Measurements from ENCODE around the gene NPLOC4.

NPLOC4 gene

DNA sequence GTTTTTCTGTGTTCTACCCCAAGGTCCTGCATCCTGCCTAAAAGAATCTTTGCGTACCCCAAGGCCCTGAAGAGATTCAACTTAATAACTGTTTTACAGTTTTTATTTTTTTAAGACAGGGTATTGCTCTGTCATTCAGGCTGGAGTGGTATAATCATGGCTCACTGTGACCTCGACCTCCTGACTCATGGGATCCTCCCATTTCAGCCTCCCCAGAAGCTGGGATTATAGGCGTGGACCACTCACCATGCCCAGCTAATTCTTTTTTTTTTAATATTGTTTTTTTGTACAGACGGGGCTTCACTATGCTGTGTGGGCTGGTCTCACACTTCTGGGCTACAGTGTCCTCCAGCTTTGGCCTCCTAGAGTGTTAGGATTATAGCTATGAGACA, 75.4 kb downstream of the NPLOC4 start:
- no peak for DNase-seq

DNA sequence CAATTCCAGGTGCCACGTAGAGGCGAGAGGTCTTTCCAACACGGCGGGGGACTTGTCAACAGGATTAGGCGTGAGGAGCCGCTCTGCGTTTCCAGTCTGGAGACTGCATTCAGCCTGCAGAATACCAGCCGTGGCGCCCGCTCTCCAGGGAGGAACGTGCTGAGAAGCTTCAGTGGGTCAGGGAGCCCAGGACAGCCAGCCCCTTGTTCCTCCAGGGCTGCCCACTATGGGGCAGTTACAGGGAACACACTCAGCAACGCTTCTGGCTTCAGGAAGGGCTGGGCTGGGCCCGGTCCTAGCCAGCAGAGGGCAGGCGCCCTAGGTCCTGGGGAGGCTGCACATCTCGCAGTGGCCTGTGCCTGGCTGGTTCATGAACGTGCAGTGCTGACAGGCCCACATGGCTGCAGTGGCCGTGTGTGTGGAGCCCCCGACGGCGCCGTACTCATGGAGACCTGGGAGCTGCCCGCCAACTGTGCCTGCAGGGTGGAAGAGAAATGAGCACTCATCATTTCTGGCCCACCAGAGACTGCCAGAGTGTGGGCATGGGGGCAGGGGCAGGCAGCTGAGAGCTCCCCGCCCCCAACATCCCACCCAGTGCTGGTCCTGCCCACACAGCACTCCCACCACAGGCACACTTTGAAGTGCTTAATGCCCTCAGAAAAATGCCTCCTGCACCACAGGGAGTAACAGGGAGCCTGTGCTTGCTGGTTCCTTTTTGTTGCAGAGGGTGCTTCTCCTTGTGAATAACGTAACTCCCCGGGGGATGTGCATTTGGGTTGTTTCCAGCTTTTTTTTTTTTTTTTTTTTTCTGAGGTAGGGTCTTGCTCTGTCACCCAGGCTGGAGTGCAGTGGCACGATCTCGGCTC, 77.7 kb downstream of the NPLOC4 start:
- DNase-seq, result no peak

DNA sequence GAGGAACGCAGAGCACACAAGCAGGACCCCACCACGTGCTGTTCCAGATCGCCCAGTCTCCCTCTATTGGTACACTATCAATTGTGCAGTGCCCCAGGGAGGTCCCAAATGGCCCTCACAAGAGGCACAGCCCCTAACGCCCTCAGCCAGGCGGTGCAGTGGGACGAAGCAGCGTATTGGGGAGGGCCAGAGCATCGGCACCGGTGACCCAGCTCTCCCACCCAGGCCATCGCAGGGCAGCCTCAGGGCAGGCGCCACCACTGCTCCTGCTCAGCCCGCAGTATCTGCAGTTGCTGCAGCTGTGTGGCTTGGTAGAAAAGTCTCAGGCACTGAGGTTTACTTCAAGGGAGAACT, 78.8 kb downstream of the NPLOC4 start:
- DNase-seq, result no peak

DNA sequence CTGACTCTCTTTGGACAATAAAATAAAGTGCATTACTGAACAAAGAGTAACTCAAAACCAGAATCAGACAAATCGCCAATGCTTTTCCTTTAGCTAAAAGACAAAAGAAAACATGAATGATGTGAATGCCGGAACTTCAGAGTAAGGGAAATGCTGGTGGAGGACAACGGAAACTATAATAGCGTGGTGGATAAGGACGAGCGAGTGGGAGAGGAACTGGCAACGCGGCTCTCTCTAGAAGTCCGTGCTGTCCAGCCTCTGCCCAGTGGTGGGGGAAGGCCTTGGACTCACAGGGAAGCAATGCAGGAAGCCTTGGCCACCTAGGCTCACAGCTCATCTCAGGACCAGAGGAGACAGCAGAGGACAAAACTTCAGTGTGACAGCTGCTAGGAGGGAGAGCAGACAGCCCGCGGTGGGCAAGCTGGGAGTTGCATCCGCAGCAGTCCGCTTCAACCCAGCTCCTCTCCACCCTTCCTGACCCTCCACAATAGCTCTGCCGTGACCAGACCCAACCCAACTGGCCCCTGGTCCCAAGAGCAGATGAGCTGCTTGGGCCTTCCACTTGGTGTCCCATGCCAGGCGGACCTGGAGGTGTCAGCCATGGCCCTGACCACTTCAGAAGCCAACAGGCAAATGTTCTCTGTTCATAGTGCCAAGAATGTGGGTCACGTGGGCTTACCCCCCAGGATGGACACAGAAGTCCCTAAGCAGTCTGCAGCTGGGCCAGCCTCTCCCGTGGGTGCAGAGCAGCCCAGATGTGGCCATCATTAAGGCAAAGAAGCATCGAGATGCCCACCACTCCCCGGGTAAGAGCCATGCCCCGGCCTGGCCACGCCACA, 79.4 kb downstream of the NPLOC4 start:
- no peak for DNase-seq

- no peak for DNase-seq
Observed at GRCh38 chr17:81556863-81557262, 80.0 kb downstream of the NPLOC4 start.

- no peak for DNase-seq
Observed at GRCh38 chr17:81556175-81556691, 80.7 kb downstream of the NPLOC4 start.

DNA sequence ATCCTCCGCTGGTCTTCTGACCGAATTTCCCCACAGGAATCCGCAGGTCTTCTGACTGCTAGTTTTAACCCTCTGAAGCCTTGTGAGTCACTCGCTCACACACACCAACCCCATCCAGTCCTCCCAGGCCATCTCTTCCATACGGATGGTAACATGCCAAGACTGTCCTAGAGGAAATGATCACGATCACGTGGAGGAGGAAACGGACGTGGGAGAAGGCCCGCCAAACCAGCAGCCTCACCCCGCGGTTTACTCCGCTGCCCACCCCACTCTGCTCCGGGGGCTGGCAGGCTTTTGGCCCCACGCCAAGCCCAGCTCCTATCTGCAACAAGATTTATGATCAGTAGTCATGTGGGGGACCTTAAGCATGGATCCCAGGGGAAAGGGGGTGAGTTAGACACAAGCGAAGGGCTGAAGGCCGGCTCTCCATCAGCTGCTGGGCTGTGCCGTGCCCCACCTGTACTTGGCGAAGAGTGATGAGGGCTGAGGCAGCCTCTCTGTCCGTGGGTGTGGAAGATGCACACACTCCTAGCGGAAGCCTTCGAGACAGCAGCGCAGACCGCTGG, 83.2 kb downstream of the NPLOC4 start:
- no peak for DNase-seq

GRCh38 chr17:81553018-81553615, 83.8 kb downstream of the NPLOC4 start:
- peak; percentile 73 for DNase-seq

- DNase-seq, result peak; percentile 79
Observed at GRCh38 chr17:81552244-81553017, 84.5 kb downstream of the NPLOC4 start, which contains the start of gene FAAP100. TSS of gene FAAP100 (minus strand) at chr17:81552353. CDS start at chr17:81552330, 23 bp downstream.

DNA sequence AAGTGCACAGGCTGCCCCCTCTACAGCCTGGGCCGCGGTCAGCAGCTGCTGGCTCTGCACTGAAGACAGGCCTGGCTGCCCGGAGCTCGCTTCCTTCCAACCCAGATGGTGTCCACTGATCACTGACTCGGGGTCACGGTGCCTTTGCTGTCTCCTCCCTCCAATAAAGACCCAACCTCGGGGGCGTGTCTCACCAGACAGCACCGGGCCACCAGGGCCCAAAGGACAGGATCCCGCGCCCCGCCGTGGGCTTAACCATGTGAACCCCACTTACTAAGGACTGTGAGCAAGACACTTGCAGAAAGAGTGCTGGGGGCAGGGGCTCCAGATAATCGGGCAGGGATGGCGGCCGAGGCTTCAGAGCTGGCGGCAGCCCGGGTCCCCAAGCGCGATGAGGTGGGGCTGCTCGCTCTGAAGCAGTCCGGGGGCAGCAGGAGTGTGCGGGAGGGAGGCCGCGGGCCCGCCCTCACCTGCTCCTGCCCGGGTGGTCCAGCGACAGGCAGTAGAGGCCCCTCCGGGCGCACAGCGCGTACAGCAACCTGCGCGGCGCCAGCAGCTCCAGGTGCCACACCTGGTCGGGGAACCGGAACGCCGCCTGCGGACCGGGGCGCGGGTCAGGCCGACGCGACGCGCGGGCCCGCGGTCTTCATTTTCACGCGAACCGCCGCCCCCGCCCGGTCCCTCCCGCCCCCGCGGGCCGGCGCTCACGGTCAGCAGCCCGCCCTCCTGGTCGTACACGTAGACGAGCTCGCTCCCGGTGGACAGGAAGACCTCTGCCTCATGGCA, 85.3 kb downstream of the NPLOC4 start:
- DNase-seq, result no peak

DNA sequence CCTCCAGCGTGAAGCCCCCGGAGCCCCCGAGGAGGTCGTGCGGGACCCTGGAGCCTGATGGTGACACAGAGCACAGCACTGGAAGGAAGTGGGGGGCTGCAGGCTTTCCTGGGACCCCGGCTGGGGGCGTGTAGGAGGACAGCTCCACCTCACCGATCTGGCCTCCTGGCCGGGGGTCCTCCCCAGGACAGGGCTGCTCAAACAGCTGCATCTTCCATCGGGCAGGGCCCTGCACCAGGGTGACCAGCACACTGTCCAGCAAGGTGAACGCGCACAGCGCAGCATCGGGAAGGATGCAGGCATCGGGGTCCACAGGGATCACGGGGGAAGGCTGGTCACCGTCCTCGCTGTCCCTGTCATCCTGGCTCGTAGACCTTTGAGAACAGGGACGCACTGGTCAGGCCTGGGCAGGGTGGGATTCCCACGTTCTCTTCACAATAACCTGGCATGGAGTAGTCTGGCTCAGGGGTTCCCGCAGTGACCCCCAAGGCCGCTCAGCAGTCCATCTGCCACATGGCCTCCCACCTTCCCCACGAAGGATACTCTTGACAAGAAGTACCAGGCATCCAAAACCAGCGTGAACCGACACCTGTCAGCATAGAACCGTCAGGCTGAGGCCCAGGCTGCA, 86.0 kb downstream of the NPLOC4 start:
- no peak for DNase-seq

- DNase-seq, result no peak
Observed at GRCh38 chr17:81550285-81550684, 86.6 kb downstream of the NPLOC4 start.

GRCh38 chr17:81549826-81550225, 87.1 kb downstream of the NPLOC4 start:
- no peak for DNase-seq

GRCh38 chr17:81549031-81549557, 87.8 kb downstream of the NPLOC4 start:
- DNase-seq, result no peak

GRCh38 chr17:81547614-81547982, 89.3 kb downstream of the NPLOC4 start:
- no peak for DNase-seq

DNA sequence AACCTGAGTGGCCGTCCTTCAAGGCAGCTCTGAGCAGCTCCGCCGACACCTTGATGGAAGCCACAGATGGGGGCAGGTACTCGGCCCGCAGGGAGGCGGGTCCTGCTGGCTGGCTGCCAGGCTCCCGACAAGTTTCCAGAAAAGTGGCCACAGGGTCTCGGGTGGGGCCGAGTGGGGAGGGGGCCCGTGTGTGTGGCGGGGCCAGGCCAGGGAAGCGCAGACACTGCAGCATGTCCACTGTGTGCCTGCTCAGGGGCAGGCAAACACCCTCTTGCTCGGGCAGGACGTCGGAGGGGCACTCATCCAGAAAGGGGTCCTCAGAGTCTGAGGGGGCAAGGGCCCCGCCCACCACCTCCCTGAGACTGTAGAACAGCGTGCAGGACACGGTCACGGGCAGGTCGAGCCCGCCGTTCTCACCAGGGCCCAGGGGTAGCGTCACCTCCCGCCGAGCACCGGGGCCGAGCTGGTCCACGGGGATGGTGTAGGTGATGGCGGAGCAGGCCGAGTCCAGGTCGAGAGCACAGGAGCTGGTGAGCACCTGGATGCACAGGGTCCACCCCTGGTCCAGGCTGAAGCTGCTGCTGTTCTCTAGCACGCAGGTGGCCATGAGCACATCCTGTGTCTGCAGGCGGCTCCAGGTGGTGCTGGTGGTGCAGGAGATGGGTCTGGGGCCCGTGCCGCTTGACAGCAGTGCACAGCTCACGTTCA, 89.9 kb downstream of the NPLOC4 start:
- no peak for DNase-seq

DNA sequence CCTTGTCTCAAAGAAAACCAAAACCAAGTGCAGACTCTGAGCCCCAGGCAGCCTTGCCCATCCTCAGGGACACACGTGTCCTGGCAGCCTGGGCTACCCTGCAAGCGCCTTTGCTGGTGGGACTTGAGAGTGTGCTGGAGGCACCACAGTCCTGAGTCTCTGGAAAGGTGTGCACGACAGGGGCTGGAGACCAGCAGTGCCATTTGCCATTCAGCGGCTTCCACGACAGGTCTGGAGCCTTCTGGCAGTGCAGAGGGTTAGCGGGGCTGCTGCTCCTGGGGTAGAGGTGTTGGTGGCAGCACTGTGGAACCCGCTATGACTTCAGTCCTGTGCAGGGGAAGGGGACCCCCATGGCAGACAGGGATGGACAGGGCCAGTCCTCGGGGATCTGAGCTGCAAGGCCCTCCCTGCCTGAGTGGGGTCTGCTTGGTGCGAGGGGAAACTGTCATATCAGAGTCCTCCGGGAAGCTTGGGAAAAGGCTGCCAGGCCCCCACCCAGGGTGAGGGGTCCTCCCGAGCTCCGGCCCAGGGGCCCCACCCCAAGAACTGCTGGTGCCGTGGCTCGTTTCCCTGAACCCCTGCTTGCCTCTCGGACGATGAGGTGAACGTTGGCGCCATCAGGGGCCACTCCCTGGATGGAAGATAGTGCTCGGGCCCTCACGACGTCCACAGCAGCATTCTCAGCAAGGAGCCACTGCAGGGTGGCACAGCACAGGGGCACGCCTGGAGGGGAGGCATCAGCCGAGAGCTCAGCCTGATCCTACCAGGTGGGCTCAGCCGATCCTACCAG, 91.6 kb downstream of the NPLOC4 start:
- no peak for DNase-seq

GRCh38 chr17:81544281-81544974, 92.5 kb downstream of the NPLOC4 start:
- no peak for DNase-seq
